ENCODE data around the gene PRKCH.

Gene PRKCH

DNA sequence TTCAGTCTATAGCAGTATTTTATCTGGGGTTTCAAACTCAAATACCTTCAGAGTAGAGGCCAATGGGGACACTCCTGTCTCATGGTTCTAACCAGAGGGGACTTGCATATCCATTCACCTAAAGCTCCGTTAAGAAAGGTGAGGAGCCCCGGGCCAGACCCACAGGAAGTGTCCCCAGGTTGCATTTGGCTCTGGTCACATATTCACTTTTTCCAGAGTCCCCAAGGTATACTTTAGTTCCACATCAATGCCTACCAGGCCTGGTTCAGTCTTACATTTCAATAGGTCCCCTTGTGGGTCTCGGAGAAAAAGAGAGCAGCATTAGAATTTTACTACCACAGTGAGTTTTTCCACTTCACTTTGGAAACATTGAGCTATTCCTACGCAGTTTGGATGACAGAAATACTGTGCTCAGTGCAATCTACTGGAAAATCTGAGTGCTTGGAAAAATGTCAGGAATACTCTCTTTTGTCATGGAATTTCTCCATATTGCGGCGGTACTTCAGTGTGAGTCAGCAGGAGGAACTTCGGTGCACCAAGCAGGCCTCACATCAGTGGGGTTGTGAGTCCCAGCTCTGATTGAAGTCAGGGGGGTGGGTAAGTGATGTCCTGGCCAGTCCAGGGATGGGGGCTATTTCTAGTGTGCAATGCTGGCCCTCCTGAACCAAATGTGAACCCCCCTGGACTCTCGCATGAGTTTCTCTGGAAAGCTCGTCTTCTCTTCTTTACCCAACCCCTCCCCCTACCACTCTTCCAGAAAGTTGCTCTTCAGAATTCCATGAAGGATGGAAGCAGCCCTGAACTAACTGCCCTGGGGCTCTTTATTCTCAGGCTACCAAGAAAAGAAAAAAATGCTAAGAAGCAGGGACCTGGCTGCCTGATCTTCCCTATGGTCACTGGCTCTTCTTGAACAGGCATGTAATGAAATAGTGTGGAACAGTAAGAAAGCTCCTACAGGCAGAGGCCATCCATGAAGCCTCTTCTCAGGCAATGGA lies 184.7 kb downstream of the PRKCH start:
- no peak for DNase-seq (ENCODE audit: low read depth)
- H3K4me3 ChIP-seq (ENCODE audit: low read depth, low read length) = no peak overlapping the region
- TF ChIP-seq, protein P1, sequence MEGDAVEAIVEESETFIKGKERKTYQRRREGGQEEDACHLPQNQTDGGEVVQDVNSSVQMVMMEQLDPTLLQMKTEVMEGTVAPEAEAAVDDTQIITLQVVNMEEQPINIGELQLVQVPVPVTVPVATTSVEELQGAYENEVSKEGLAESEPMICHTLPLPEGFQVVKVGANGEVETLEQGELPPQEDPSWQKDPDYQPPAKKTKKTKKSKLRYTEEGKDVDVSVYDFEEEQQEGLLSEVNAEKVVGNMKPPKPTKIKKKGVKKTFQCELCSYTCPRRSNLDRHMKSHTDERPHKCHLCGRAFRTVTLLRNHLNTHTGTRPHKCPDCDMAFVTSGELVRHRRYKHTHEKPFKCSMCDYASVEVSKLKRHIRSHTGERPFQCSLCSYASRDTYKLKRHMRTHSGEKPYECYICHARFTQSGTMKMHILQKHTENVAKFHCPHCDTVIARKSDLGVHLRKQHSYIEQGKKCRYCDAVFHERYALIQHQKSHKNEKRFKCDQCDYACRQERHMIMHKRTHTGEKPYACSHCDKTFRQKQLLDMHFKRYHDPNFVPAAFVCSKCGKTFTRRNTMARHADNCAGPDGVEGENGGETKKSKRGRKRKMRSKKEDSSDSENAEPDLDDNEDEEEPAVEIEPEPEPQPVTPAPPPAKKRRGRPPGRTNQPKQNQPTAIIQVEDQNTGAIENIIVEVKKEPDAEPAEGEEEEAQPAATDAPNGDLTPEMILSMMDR (IDR thresholded peaks at IDR 0.05; ENCODE audit: low read depth, low read length, missing control alignments) = no peak

DNA sequence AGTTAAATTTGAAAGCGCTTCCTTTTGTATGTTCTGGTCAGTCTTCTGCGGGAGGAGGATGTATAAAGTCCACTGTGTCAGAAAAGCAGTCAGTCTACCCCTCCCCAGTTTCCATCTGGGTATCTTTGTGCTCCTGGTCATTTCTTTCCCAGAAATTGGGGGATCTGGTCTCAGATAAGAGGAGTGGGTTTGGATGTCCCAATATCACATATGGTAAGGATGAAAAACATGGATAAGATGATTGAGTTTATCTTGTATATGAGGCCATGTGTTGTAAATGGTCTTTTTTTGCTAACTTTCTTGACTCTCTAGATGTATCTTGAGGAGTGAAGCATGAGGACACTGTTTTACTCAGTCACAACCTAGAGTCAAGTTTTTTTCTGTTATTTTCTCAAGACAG lies 187.1 kb downstream of the PRKCH start:
- no peak overlapping the region for H3K4me3 ChIP-seq (ENCODE audit: low read depth, low read length)
- TF ChIP-seq, protein P1 (IDR thresholded peaks at IDR 0.05; ENCODE audit: low read depth, low read length, missing control alignments) = no peak
- no peak for DNase-seq (ENCODE audit: low read depth)

DNA sequence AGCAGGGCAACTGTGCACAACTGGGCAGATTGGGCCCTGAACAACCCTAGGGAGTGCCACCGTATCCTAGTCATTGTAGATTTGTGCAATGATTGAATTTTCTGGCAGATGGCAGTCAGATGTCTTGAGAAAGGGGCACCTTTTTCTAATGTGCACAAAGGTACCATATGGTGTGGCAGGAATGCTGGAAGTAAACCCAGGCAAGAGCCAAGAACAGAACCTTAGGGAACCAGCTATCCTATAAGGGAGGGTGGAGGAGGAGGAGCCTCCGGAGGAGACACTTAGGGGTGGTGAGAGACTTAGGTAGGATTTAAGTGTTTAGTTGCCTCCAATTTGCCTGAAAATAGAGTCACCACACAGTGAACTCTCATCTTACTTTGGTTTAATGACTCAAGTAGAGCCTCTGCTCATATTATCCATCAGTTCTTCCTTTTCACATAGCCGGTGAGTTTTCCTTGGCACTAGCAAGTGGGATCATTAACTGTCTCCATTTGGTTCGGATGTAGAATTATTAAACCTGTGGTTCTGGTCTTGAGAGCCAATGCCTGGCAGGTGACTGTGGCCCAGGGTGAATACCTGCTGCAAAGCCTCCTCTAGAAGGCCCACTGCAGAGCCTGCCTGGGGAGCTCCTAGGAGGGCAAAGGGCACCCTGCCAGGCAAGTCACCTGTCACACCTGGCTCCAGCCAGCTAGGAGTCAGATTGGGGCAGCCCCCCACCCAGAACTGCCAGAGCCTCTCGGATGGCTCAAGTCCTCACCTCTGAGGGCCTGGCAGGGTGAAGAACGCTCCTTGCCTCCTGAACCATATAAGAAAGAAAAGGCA lies 189.6 kb downstream of the PRKCH start:
- no peak overlapping the region for H3K4me3 ChIP-seq (ENCODE audit: low read depth, low read length)
- TF ChIP-seq, protein P1 (IDR thresholded peaks at IDR 0.05; ENCODE audit: low read depth, low read length, missing control alignments) = no peak
- no peak for DNase-seq (ENCODE audit: low read depth)

DNA sequence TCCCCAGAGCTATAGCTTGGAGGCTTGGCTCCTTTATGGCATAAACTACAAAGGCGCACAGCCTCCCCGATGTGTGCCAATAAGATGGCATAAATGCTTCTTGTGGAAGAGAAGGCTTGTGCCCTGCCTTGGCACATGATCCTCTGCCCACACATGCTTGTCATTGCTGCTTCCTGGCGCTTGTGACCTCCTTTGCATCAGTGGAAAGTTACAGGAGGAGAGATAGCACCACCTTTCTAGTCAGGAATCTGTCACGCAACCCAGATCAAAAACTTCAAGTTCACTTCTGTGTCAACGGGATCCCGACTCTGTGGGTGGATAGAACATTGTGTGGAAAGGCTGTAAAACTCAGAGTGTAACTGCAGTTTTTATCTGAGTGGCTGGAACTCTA lies 190.2 kb downstream of the PRKCH start:
- H3K4me3 ChIP-seq (ENCODE audit: low read depth, low read length) = no peak overlapping the region
- TF ChIP-seq, protein P1 (IDR thresholded peaks at IDR 0.05; ENCODE audit: low read depth, low read length, missing control alignments) = no peak
- no peak for DNase-seq (ENCODE audit: low read depth)

DNA sequence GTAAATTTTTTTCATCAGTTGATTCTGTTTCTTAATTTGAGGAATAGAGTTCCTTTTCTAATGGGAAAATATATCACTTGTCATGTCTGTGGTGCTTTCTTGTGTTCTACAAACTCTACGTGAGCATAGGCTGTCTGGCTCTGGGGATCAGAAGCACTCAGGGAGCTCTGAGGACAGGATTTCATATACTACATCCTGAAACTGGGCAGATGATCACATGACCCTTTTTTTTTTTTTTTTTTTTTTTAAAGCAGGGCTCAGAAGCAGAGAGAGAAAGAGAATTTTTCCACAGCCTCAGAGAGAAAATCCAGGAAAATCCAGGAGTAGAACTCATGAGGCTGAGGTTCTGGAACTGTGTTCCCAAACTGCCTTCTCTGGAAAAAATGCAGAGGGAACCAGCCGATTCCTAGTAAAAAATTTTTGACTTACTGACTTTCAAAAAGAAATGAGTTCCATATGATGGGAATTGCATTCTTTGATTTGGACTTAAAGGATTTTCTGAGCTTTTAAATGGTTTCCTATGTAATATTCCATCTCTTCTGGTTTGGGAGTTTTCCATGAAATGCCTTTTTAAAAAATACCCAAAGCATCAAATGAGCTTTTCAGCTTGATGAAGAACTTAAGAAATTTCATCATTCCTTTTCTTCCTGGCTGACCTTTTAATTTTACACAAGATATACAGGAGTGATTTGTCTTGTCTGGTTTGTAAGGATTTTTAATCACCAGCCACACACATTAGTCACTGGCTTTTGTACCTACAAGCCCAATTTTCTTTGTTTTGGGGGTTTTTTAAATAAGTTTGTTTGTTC lies 190.9 kb downstream of the PRKCH start:
- no peak for DNase-seq (ENCODE audit: low read depth)
- H3K4me3 ChIP-seq (ENCODE audit: low read depth, low read length) = no peak overlapping the region
- TF ChIP-seq, protein P1 (IDR thresholded peaks at IDR 0.05; ENCODE audit: low read depth, low read length, missing control alignments) = no peak

DNA sequence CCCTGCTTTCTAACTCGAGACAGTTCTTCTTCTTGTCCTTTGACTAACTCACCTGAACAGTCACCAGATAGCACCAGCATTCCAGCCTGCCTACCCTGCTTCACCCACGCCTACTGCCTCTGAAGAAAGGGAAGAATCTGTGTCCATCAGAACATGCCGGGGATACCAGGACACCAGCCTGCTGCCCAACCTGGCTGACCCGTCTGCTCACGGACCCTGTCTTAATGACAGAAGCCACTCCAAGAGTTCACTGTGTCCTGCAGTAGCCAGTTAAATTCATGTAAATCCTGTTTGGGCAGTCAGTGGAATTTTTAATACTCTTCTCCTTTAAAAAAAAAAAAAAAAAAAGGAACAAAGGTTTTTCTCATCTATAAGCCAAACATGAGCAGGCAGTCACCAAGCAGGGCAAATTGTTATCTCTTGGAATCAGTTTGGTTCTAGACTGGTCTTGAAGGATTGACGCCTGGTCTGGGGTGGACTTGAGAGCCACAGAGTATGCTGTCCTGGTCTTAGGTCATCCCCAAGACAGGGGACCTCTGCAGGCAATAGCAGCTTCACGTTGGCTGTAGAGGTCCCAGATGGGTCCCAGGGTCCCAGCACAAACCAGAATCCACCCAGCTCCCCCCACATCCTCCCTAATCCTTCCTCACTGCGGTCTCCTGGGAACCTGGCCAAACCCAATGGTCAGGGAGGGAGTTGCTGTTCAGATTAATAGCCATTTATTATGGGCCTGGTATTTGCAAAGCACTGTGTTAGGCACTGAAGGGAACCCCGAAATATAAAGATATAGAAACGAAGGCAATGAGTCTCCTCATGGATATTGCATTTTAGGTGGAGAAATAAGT lies 192.8 kb downstream of the PRKCH start:
- no peak for DNase-seq (ENCODE audit: low read depth)
- TF ChIP-seq, protein P1 (IDR thresholded peaks at IDR 0.05; ENCODE audit: low read depth, low read length, missing control alignments) = no peak
- H3K4me3 ChIP-seq (ENCODE audit: low read depth, low read length) = no peak overlapping the region
